ENCODE measurements around the gene ABHD1.

DNA sequence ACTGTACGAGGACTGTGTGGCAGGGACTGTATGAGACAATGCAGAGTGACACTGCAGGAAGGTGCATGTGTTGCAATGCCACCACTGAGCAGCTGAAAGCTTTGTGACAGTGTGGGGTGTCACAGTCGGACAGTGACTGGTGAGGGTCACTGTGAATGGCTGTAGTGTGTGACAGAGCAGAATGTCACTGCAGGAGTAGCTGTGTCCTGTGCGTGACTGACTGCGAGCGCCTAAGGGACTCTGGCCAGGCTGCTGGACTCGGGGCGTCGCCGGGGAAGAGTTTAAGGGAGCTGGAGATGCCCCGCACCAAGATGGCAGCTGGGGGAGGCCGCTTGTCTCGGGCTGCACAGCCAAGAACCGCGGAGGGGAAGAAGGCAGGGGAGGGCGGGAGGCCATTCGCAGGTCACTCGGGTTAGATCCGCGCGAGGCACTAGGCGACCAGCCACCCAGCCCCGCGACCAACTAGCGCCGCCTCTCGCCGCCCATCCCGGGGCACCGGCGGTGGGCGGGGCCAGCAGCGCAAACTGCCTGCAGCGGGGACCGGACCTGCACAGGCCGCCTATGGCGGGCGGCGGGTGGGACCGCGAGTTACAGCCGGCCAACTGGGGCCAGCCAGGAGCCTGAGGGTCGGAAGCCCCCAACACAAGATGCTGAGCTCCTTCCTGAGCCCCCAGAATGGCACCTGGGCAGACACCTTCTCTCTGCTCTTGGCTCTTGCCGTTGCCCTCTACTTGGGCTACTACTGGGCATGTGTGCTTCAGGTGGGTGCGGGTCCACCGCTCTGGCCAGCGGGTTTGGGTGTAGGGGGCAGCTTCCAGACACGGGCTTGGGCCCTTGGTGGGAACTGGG is at the start of gene ABHD1:
- TF ChIP-seq, protein P1, sequence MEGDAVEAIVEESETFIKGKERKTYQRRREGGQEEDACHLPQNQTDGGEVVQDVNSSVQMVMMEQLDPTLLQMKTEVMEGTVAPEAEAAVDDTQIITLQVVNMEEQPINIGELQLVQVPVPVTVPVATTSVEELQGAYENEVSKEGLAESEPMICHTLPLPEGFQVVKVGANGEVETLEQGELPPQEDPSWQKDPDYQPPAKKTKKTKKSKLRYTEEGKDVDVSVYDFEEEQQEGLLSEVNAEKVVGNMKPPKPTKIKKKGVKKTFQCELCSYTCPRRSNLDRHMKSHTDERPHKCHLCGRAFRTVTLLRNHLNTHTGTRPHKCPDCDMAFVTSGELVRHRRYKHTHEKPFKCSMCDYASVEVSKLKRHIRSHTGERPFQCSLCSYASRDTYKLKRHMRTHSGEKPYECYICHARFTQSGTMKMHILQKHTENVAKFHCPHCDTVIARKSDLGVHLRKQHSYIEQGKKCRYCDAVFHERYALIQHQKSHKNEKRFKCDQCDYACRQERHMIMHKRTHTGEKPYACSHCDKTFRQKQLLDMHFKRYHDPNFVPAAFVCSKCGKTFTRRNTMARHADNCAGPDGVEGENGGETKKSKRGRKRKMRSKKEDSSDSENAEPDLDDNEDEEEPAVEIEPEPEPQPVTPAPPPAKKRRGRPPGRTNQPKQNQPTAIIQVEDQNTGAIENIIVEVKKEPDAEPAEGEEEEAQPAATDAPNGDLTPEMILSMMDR (IDR thresholded peaks at IDR 0.05), result no peak
- peak in 1 of 2 donors; percentile 31 for TF ChIP-seq POLR2A (IDR thresholded peaks at IDR 0.05)

Measured in adrenal gland (tissue), 5 donors.